Activated CD8-positive, alpha-beta memory T cell treated with anti-CD3 and anti-CD28 coated beads for 1 hour (primary cell): ENCODE results near the gene ADAMTS17.

Experiments used
- DNase-seq, 2 donors: peaks; one replicate each; pipeline ENCODE4 v3.0.0-alpha.2; 2020; ENCODE audit warnings: low read depth in 1 of 2; ENCODE audit errors: extremely low read depth in 1 of 2

ADAMTS17 gene

GRCh38 chr15:100057281-100057680, 284.5 kb downstream of the ADAMTS17 start:
- DNase-seq = no peak

- DNase-seq = no peak
These were observed 285.2 kb downstream of the ADAMTS17 start for GRCh38 chr15:100056411-100057072.

GRCh38 chr15:100055821-100056220, 286.0 kb downstream of the ADAMTS17 start:
- DNase-seq = no peak

GRCh38 chr15:100054539-100054938, 287.2 kb downstream of the ADAMTS17 start:
- DNase-seq = no peak

- DNase-seq = no peak
These were observed 288.2 kb downstream of the ADAMTS17 start for GRCh38 chr15:100053474-100054121.

- no peak for DNase-seq
These were observed 288.9 kb downstream of the ADAMTS17 start for GRCh38 chr15:100052716-100053473.

- DNase-seq = no peak
These were observed 290.6 kb downstream of the ADAMTS17 start for GRCh38 chr15:100050877-100051786.

- DNase-seq = no peak
These were observed 291.6 kb downstream of the ADAMTS17 start for GRCh38 chr15:100049936-100050876.

- DNase-seq = no peak
These were observed 292.3 kb downstream of the ADAMTS17 start for GRCh38 chr15:100049483-100049882.

- DNase-seq = no peak
These were observed 293.0 kb downstream of the ADAMTS17 start for GRCh38 chr15:100048736-100049135.

- no peak for DNase-seq
These were observed 298.1 kb downstream of the ADAMTS17 start for GRCh38 chr15:100043692-100044091.

- no peak for DNase-seq
These were observed 298.6 kb downstream of the ADAMTS17 start for GRCh38 chr15:100043068-100043641.

GRCh38 chr15:100042558-100042957, 299.2 kb downstream of the ADAMTS17 start:
- DNase-seq = no peak

- no peak for DNase-seq
These were observed 300.5 kb downstream of the ADAMTS17 start for GRCh38 chr15:100041127-100041828.

- DNase-seq = no peak
These were observed 301.8 kb downstream of the ADAMTS17 start for GRCh38 chr15:100039994-100040393.

GRCh38 chr15:100038736-100039135, 303.0 kb downstream of the ADAMTS17 start:
- no peak for DNase-seq

GRCh38 chr15:100037901-100038300, 303.9 kb downstream of the ADAMTS17 start:
- DNase-seq = no peak

GRCh38 chr15:100036015-100036414, 305.8 kb downstream of the ADAMTS17 start:
- no peak for DNase-seq

- DNase-seq = no peak
These were observed 307.6 kb downstream of the ADAMTS17 start for GRCh38 chr15:100034191-100034590.
